Mesendoderm (in vitro differentiated cells): ENCODE data around the gene DHX35.
A peak's percentile ranks its signal among the peaks of the same experiment; 100 is the strongest.

ENCODE experiments used
- DNase-seq: peaks from one replicate; pipeline ENCODE4 v3.0.0; 2013
- H2AK5ac ChIP-seq: 2 replicates; pipeline ENCODE4 v1.6.1; 2013; ENCODE audit warnings: low read length, inconsistent platforms
- H2BK120ac ChIP-seq: 2 replicates; pipeline ENCODE4 v1.6.1; 2013; ENCODE audit warnings: low read depth, mild to moderate bottlenecking, low read length, moderate library complexity, mixed read lengths
- H2BK15ac ChIP-seq: replicated peaks from 2 replicates; pipeline ENCODE4 v1.6.1; 2013; ENCODE audit warnings: low read depth, mild to moderate bottlenecking, moderate library complexity
- H2BK5ac ChIP-seq: 2 replicates; pipeline ENCODE4 v1.6.1; 2013; ENCODE audit warnings: low read length, inconsistent platforms
- H3K18ac ChIP-seq: 2 replicates; pipeline ENCODE4 v1.6.1; 2013; ENCODE audit warnings: mild to moderate bottlenecking, low read length, mixed read lengths
- H3K23ac ChIP-seq: one replicate; pipeline ENCODE4 v1.6.1; 2013; ENCODE audit warnings: low read length
- H3K27ac ChIP-seq: 2 replicates; pipeline ENCODE4 v1.5.1; 2013; ENCODE audit warnings: low read depth, mild to moderate bottlenecking, inconsistent platforms, low read length, moderate library complexity
- H3K27me3 ChIP-seq: 2 replicates; pipeline ENCODE4 v1.6.1; 2013; ENCODE audit warnings: low read length, control low read depth, mild to moderate bottlenecking, inconsistent platforms; ENCODE audit not compliant: insufficient read depth, poor library complexity
- H3K36me3 ChIP-seq: 2 replicates; pipeline ENCODE4 v1.6.1; 2013; ENCODE audit warnings: low read length, inconsistent platforms; ENCODE audit not compliant: control insufficient read depth, insufficient read depth
- H3K4ac ChIP-seq: one replicate; pipeline ENCODE4 v1.6.1; 2013; ENCODE audit warnings: low read depth, mild to moderate bottlenecking, low read length, moderate library complexity
- H3K4me1 ChIP-seq: 2 replicates; pipeline ENCODE4 v1.6.1; 2013; ENCODE audit warnings: low read depth, low read length, inconsistent platforms; ENCODE audit not compliant: control insufficient read depth
- H3K4me2 ChIP-seq: 2 replicates; pipeline ENCODE4 v1.6.1; 2013; ENCODE audit warnings: low read length
- H3K4me3 ChIP-seq: 2 replicates; pipeline ENCODE4 v1.5.1; 2013; ENCODE audit warnings: mild to moderate bottlenecking, low read length
- H3K56ac ChIP-seq: one replicate; pipeline ENCODE4 v1.6.1; 2013; ENCODE audit warnings: low read length
- H3K79me1 ChIP-seq: 2 replicates; pipeline ENCODE4 v1.6.1; 2013; ENCODE audit warnings: low read length, inconsistent platforms
- H3K79me2 ChIP-seq: 2 replicates; pipeline ENCODE4 v1.6.1; 2013; ENCODE audit warnings: mild to moderate bottlenecking, low read length; ENCODE audit not compliant: control insufficient read depth, insufficient read depth
- H3K9ac ChIP-seq: 2 replicates; pipeline ENCODE4 v1.6.1; 2013; ENCODE audit warnings: low read length, inconsistent platforms
- H4K5ac ChIP-seq: one replicate; pipeline ENCODE4 v1.6.1; 2013; ENCODE audit warnings: low read length
- H4K8ac ChIP-seq: one replicate; pipeline ENCODE4 v1.6.1; 2013; ENCODE audit warnings: low read depth, mild to moderate bottlenecking, control low read depth, low read length, moderate library complexity
- WGBS: extraction: QIAGEN DNeasy Blood & Tissue Kit; methylation state at CpG from one replicate; pipeline ENCODE4 v1.1.7; 2013; ENCODE audit warnings: low lambda C conversion rate, missing lambda C conversion rate; ENCODE audit not compliant: insufficient coverage; ENCODE audit errors: extremely low coverage; 5-methylcytosine and 5-hydroxymethylcytosine counted together

DHX35 gene

GRCh38 chr20:38935285-38935684 lies 26.9 kb upstream of the DHX35 start:
- Histone ChIP-seq H2BK5ac (no peak overlapping the region), H3K27me3 (no peaks in the 10 kb centered on the region), H2BK120ac (no peak overlapping the region), H3K4me2 (no peak overlapping the region), H3K79me1 (peaks cover 32% of the 10 kb centered on the region), H3K79me2 (peaks cover 81% of the 10 kb centered on the region), H3K9ac (no peak overlapping the region), H4K8ac (no peak overlapping the region), H2BK15ac (no peak overlapping the region), H2AK5ac (no peak overlapping the region), H3K4ac (no peak overlapping the region), H4K5ac (no peak overlapping the region), H3K4me1 (no peaks in the 10 kb centered on the region), H3K18ac (no peak overlapping the region), H3K23ac (no peak overlapping the region), H3K56ac (no peak overlapping the region), H3K36me3 (no peaks in the 10 kb centered on the region), H3K27ac (no peak overlapping the region), H3K4me3 (no peak overlapping the region)
- no CpG with 5 or more reads among the region's 3 CpGs for WGBS
- peak; percentile 35 for DNase-seq

- Histone ChIP-seq H2BK15ac (no peak overlapping the region), H2AK5ac (no peak overlapping the region), H3K79me1 (peaks cover 34% of the 10 kb centered on the region), H3K23ac (no peak overlapping the region), H3K4me3 (no peak overlapping the region), H4K5ac (no peak overlapping the region), H3K27me3 (no peaks in the 10 kb centered on the region), H3K56ac (no peak overlapping the region), H3K4ac (no peak overlapping the region), H3K4me1 (no peaks in the 10 kb centered on the region), H3K36me3 (no peaks in the 10 kb centered on the region), H3K27ac (no peak overlapping the region), H2BK120ac (no peak overlapping the region), H2BK5ac (no peak overlapping the region), H3K18ac (no peak overlapping the region), H3K4me2 (no peak overlapping the region), H4K8ac (no peak overlapping the region), H3K79me2 (peaks cover 75% of the 10 kb centered on the region), H3K9ac (no peak overlapping the region)
- no CpG with 5 or more reads among the region's 5 CpGs for WGBS
- no peak for DNase-seq
Observed at GRCh38 chr20:38935967-38936407, 26.2 kb upstream of the DHX35 start.

GRCh38 chr20:38937000-38937399 lies 25.1 kb upstream of the DHX35 start:
- Histone ChIP-seq H3K4ac (no peak overlapping the region), H3K56ac (no peak overlapping the region), H3K4me1 (no peaks in the 10 kb centered on the region), H4K5ac (no peak overlapping the region), H4K8ac (no peak overlapping the region), H3K9ac (no peak overlapping the region), H2BK5ac (no peak overlapping the region), H3K36me3 (peaks cover 4% of the 10 kb centered on the region), H3K79me2 (peaks cover 65% of the 10 kb centered on the region), H2BK15ac (no peak overlapping the region), H2BK120ac (no peak overlapping the region), H2AK5ac (no peak overlapping the region), H3K4me2 (no peak overlapping the region), H3K23ac (no peak overlapping the region), H3K79me1 (peaks cover 39% of the 10 kb centered on the region), H3K18ac (no peak overlapping the region), H3K4me3 (no peak overlapping the region), H3K27me3 (no peaks in the 10 kb centered on the region), H3K27ac (no peak overlapping the region)
- no peak for DNase-seq
- WGBS, result no CpG with 5 or more reads among the region's 5 CpGs

GRCh38 chr20:38937978-38938473 lies 24.1 kb upstream of the DHX35 start:
- no peak overlapping the region for H2BK5ac ChIP-seq
- no peak overlapping the region for H2BK120ac ChIP-seq
- H3K27me3 ChIP-seq, result no peaks in the 10 kb centered on the region
- DNase-seq, result no peak
- H3K4me3 ChIP-seq, result no peak overlapping the region
- H4K8ac ChIP-seq, result no peak overlapping the region
- no peaks in the 10 kb centered on the region for H3K4me1 ChIP-seq
- no CpG with 5 or more reads among the region's 7 CpGs for WGBS
- no peak overlapping the region for H3K4ac ChIP-seq
- no peak overlapping the region for H3K9ac ChIP-seq
- no peak overlapping the region for H3K18ac ChIP-seq
- H3K79me1 ChIP-seq, result peaks cover 35% of the 10 kb centered on the region
- no peak overlapping the region for H3K4me2 ChIP-seq
- H2BK15ac ChIP-seq, result no peak overlapping the region
- no peak overlapping the region for H3K27ac ChIP-seq
- H4K5ac ChIP-seq, result no peak overlapping the region
- no peak overlapping the region for H3K56ac ChIP-seq
- H3K23ac ChIP-seq, result no peak overlapping the region
- peaks cover 7% of the 10 kb centered on the region for H3K36me3 ChIP-seq
- no peak overlapping the region for H2AK5ac ChIP-seq
- peaks cover 54% of the 10 kb centered on the region for H3K79me2 ChIP-seq

- Histone ChIP-seq H3K79me1 (peaks cover 37% of the 10 kb centered on the region), H3K18ac (no peak overlapping the region), H3K4me2 (no peak overlapping the region), H3K4me3 (no peak overlapping the region), H2AK5ac (no peak overlapping the region), H3K79me2 (peaks cover 45% of the 10 kb centered on the region), H3K4me1 (no peaks in the 10 kb centered on the region), H3K27ac (no peak overlapping the region), H2BK5ac (no peak overlapping the region), H3K4ac (no peak overlapping the region), H2BK15ac (no peak overlapping the region), H3K9ac (no peak overlapping the region), H3K56ac (no peak overlapping the region), H2BK120ac (no peak overlapping the region), H4K5ac (no peak overlapping the region), H3K27me3 (no peaks in the 10 kb centered on the region), H3K23ac (no peak overlapping the region), H3K36me3 (peaks cover 8% of the 10 kb centered on the region), H4K8ac (no peak overlapping the region)
- no CpG with 5 or more reads among the region's 2 CpGs for WGBS
- no peak for DNase-seq
Observed at GRCh38 chr20:38939686-38940085, 22.5 kb upstream of the DHX35 start.

- no peak overlapping the region for H2BK5ac ChIP-seq
- H2BK15ac ChIP-seq, result no peak overlapping the region
- H3K18ac ChIP-seq, result no peak overlapping the region
- H3K23ac ChIP-seq, result no peak overlapping the region
- H4K8ac ChIP-seq, result no peak overlapping the region
- no peaks in the 10 kb centered on the region for H3K4me1 ChIP-seq
- H3K36me3 ChIP-seq, result peaks cover 8% of the 10 kb centered on the region
- no peak overlapping the region for H3K4me2 ChIP-seq
- H3K27me3 ChIP-seq, result no peaks in the 10 kb centered on the region
- no peak overlapping the region for H2AK5ac ChIP-seq
- H3K56ac ChIP-seq, result no peak overlapping the region
- H3K4me3 ChIP-seq, result no peak overlapping the region
- H3K4ac ChIP-seq, result no peak overlapping the region
- no peak overlapping the region for H3K9ac ChIP-seq
- no peak for DNase-seq
- no CpG with 5 or more reads among the region's 5 CpGs for WGBS
- no peak overlapping the region for H3K27ac ChIP-seq
- peaks cover 38% of the 10 kb centered on the region for H3K79me1 ChIP-seq
- H4K5ac ChIP-seq, result no peak overlapping the region
- no peak overlapping the region for H2BK120ac ChIP-seq
- peaks cover 39% of the 10 kb centered on the region for H3K79me2 ChIP-seq
Observed at GRCh38 chr20:38940644-38941043, 21.5 kb upstream of the DHX35 start.
